Measurements from ENCODE around the gene KIRREL3.

KIRREL3 gene

DNA sequence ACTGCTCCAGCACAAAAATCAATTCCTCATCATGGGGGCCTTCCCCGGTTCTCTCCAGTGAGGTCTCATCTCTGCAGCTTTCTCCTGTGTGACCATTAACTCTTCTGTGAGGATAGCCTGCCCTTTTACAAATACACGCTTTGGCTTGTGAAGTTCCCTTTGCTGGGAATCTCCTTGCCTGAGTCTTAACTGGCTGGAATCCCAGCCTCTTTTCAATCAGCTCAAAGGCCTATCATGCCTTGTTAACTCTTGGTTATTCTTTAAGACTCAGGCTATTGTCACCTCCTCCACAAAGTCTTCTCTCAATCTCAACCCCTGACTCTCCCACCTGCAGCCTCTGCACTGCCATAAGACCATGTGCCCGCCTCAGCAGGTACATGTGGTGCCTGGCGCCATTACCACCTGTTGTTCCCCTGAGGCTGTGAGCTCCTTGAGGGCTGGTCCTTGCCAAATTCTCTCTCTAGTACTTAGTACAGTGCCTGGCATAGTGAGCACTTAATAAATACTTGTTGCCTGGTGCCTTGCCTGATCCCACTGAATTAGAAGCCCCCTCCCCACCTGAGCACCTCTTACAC lies 516.9 kb downstream of the KIRREL3 start:
- TF ChIP-seq SPI1 (IDR thresholded peaks at IDR 0.05; ENCODE audit: borderline replicate concordance, low read depth) (no peak), POLR2AphosphoS5 (IDR thresholded peaks at IDR 0.05; ENCODE audit: low read depth) (no peak), GABPA (IDR thresholded peaks at IDR 0.05; ENCODE audit: low read depth) (no peak)
- TF ChIP-seq, protein P1, sequence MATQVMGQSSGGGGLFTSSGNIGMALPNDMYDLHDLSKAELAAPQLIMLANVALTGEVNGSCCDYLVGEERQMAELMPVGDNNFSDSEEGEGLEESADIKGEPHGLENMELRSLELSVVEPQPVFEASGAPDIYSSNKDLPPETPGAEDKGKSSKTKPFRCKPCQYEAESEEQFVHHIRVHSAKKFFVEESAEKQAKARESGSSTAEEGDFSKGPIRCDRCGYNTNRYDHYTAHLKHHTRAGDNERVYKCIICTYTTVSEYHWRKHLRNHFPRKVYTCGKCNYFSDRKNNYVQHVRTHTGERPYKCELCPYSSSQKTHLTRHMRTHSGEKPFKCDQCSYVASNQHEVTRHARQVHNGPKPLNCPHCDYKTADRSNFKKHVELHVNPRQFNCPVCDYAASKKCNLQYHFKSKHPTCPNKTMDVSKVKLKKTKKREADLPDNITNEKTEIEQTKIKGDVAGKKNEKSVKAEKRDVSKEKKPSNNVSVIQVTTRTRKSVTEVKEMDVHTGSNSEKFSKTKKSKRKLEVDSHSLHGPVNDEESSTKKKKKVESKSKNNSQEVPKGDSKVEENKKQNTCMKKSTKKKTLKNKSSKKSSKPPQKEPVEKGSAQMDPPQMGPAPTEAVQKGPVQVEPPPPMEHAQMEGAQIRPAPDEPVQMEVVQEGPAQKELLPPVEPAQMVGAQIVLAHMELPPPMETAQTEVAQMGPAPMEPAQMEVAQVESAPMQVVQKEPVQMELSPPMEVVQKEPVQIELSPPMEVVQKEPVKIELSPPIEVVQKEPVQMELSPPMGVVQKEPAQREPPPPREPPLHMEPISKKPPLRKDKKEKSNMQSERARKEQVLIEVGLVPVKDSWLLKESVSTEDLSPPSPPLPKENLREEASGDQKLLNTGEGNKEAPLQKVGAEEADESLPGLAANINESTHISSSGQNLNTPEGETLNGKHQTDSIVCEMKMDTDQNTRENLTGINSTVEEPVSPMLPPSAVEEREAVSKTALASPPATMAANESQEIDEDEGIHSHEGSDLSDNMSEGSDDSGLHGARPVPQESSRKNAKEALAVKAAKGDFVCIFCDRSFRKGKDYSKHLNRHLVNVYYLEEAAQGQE (IDR thresholded peaks at IDR 0.05; ENCODE audit: insufficient replicate concordance, low read depth), result no peak
- TF ChIP-seq, protein P2, sequence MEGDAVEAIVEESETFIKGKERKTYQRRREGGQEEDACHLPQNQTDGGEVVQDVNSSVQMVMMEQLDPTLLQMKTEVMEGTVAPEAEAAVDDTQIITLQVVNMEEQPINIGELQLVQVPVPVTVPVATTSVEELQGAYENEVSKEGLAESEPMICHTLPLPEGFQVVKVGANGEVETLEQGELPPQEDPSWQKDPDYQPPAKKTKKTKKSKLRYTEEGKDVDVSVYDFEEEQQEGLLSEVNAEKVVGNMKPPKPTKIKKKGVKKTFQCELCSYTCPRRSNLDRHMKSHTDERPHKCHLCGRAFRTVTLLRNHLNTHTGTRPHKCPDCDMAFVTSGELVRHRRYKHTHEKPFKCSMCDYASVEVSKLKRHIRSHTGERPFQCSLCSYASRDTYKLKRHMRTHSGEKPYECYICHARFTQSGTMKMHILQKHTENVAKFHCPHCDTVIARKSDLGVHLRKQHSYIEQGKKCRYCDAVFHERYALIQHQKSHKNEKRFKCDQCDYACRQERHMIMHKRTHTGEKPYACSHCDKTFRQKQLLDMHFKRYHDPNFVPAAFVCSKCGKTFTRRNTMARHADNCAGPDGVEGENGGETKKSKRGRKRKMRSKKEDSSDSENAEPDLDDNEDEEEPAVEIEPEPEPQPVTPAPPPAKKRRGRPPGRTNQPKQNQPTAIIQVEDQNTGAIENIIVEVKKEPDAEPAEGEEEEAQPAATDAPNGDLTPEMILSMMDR (IDR thresholded peaks at IDR 0.05; ENCODE audit: insufficient read depth, low read length), result no peak
- H3K4me3 ChIP-seq (replicated peaks; ENCODE audit: insufficient read depth, low read length), result no peak overlapping the region
- H3K27ac ChIP-seq (replicated peaks), result no peak overlapping the region
- no peak for DNase-seq (ENCODE audit: low read depth in 1 of 2, low spot score in 1 of 2)
- no peaks in the 10 kb centered on the region for H3K27me3 ChIP-seq (ENCODE audit: insufficient read depth, poor library complexity, severe bottlenecking)

DNA sequence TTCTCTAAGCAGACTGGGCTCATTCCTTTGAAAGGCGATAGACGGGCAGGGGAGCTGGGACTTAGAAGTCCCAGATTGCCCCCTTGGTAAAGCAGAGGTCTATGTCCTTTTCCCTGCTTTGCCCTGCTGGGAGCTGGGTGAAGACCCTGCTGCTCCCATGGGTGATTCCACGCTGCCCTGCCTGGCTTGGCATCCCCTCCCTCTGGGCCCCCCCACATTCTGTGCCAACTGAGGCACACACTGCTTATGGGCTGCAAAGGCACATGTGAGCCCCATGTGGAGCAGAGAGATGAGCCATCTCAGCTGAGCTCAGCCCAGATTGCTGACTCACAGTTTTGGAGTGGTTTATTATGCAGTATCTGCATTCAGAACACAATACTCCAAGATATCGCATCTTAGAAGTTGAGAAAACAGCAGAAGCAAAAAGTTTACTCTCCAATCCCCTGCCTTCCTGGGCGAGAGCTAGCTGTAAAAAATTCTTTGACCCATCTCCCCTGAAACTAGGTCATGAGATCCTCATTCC lies 517.9 kb downstream of the KIRREL3 start:
- H3K27ac ChIP-seq (replicated peaks), result no peak overlapping the region
- H3K4me3 ChIP-seq (replicated peaks; ENCODE audit: insufficient read depth, low read length), result no peak overlapping the region
- no peak for DNase-seq (ENCODE audit: low read depth in 1 of 2, low spot score in 1 of 2)
- TF ChIP-seq SPI1 (IDR thresholded peaks at IDR 0.05; ENCODE audit: borderline replicate concordance, low read depth) (no peak), POLR2AphosphoS5 (IDR thresholded peaks at IDR 0.05; ENCODE audit: low read depth) (no peak), GABPA (IDR thresholded peaks at IDR 0.05; ENCODE audit: low read depth) (no peak)
- TF ChIP-seq, protein P1 (IDR thresholded peaks at IDR 0.05; ENCODE audit: insufficient replicate concordance, low read depth), result no peak
- TF ChIP-seq, protein P2 (IDR thresholded peaks at IDR 0.05; ENCODE audit: insufficient read depth, low read length), result no peak
- no peaks in the 10 kb centered on the region for H3K27me3 ChIP-seq (ENCODE audit: insufficient read depth, poor library complexity, severe bottlenecking)

DNA sequence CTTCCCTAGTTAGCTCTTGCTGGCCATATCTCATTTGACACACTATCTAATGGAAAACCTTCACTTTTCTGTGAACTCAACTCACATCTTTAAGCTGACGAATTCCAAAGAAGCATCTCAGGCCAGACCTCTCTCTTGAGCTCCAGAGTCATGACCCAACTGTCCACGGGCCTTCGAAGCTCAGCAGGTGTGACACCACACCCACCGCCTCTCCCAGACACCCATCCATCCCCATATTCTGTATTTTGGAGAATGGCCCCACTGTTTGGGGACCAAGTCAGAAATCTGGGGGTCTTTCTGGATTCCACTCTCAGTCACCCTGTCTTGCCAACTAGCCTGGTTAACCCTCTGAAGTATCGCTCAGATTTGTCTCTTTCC lies 519.3 kb downstream of the KIRREL3 start:
- TF ChIP-seq POLR2AphosphoS5 (IDR thresholded peaks at IDR 0.05; ENCODE audit: low read depth) (no peak), GABPA (IDR thresholded peaks at IDR 0.05; ENCODE audit: low read depth) (no peak)
- TF ChIP-seq, protein P2 (IDR thresholded peaks at IDR 0.05; ENCODE audit: insufficient read depth, low read length), result no peak
- no peaks in the 10 kb centered on the region for H3K27me3 ChIP-seq (ENCODE audit: insufficient read depth, poor library complexity, severe bottlenecking)
- H3K27ac ChIP-seq (replicated peaks), result no peak overlapping the region
- DNase-seq (ENCODE audit: low read depth in 1 of 2, low spot score in 1 of 2), result no peak
- no peak overlapping the region for H3K4me3 ChIP-seq (replicated peaks; ENCODE audit: insufficient read depth, low read length)

Data from HL-60 (cell line).